ENCODE measurements around the gene NHLRC3.
"Not testable (repeated sequence)": the region's sequence is repeated elsewhere in the genome, so short reads cannot be mapped to it uniquely, and the experiment has no call there.

The NHLRC3 gene

DNA sequence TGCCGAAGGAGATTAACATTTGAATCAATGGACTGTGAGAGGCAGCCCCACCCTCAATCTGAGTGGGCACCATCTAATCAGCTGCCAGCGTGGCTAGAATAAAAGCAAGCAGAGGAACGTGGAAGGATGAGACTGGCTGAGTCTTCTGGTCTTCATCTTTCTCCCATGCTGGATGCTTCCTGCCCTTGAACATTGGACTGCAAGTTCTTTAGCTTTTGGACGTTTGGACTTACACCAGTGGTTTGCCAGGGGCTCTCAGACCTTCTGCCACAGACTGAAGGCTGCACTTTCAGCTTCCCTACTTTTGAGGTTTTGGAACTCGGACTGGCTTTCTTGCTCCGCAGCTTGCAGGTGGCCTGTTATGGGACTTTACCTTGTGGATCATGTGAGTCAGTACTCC, 14.7 kb downstream of the NHLRC3 start:
- no peak overlapping the region for H3K4me3 ChIP-seq (replicated peaks in 1 of 2; ENCODE audit: low read depth in 2 of 2, low read length in 2 of 2)
- DNase-seq (ENCODE audit: low read depth in 2 of 2) = no peak
- TF ChIP-seq, protein P1, sequence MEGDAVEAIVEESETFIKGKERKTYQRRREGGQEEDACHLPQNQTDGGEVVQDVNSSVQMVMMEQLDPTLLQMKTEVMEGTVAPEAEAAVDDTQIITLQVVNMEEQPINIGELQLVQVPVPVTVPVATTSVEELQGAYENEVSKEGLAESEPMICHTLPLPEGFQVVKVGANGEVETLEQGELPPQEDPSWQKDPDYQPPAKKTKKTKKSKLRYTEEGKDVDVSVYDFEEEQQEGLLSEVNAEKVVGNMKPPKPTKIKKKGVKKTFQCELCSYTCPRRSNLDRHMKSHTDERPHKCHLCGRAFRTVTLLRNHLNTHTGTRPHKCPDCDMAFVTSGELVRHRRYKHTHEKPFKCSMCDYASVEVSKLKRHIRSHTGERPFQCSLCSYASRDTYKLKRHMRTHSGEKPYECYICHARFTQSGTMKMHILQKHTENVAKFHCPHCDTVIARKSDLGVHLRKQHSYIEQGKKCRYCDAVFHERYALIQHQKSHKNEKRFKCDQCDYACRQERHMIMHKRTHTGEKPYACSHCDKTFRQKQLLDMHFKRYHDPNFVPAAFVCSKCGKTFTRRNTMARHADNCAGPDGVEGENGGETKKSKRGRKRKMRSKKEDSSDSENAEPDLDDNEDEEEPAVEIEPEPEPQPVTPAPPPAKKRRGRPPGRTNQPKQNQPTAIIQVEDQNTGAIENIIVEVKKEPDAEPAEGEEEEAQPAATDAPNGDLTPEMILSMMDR (IDR thresholded peaks at IDR 0.05; ENCODE audit: low read depth, low read length) = no peak

DNA sequence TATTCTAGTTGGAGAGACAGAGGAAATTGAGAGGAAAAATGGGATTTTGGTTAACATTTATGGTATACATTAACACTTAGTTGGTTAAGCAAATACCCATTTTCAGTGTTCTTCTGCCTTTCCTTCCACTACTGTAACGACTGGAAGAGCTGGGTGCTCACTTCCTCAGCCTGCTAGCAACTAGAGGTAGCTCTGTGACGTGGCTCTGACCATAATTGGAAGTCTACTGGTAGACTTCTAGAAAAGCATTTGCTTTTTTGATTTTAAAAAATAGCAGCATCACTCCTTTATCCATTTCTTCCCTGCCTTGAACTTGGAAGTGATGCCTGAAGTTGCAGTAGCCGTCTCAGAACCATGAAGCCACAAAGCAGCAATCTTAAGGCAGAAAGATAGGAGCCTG, 15.9 kb downstream of the NHLRC3 start:
- no peak for DNase-seq (ENCODE audit: low read depth in 2 of 2)
- no peak overlapping the region for H3K4me3 ChIP-seq (replicated peaks in 1 of 2; ENCODE audit: low read depth in 2 of 2, low read length in 2 of 2)
- TF ChIP-seq, protein P1 (IDR thresholded peaks at IDR 0.05; ENCODE audit: low read depth, low read length) = no peak

DNA sequence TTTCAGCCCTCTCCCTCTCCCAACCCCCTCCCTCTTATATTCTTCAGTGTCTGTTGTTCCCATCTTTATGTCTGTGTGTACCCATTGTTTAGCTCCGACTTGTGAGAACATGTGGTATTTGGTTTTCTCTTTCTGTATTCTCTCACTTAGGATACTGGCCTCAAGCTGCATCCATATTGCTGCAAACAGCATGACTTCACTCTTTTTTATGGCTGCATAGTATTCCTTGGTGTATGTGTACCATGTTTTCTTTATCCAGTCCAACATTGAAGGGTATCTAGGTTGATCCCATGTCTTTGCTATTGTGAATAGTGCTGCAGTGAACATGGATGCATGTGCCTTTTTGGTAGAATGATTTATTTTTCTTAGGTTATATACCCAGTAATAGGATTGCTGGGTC, 17.8 kb downstream of the NHLRC3 start:
- no peak overlapping the region for H3K4me3 ChIP-seq (replicated peaks in 1 of 2; ENCODE audit: low read depth in 2 of 2, low read length in 2 of 2)
- TF ChIP-seq, protein P1 (IDR thresholded peaks at IDR 0.05; ENCODE audit: low read depth, low read length) = no peak
- no peak for DNase-seq (ENCODE audit: low read depth in 2 of 2)

DNA sequence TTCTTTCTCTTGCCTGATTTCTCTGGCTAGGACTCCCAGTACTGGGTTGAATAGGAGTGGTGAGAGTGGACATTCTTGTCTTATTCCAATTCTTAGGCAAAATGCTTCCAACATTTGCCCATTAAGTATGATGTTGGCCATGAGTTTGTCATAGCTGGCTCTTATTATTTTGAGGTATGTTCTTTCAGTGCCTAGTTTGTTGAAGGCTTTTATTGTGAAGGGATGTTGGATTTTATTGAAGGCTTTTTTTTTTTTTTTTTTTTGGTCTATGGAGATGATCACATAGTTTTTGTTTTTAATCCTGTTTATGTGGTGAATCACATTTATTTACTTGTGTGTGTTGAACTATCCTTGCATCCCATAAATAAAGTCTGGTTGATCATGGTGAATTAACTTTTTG, 19.8 kb downstream of the NHLRC3 start:
- no peak for DNase-seq (ENCODE audit: low read depth in 2 of 2)
- no peak overlapping the region for H3K4me3 ChIP-seq (replicated peaks in 1 of 2; ENCODE audit: low read depth in 2 of 2, low read length in 2 of 2)
- TF ChIP-seq, protein P1 (IDR thresholded peaks at IDR 0.05; ENCODE audit: low read depth, low read length) = no peak

DNA sequence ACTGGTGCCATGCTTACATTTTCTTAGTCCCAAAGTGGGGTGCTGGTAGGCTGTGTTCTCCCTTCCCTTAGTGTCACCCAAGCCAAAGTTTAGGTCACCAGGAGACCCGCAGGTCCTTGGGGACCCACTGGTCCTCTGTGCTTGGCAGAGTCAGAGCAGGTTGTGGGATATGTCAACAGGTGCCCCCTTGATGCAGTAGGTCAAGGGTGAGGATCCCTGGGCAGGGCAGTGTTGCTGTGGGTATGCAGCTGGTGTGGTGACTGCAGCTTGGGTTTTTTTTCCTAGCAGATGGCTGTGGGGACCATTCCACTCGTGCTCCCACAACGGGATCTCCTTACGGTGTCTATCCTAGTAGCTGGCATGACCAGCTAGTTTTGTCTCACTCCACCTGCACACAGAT, 23.7 kb downstream of the NHLRC3 start:
- no peak for DNase-seq (ENCODE audit: low read depth in 2 of 2)
- TF ChIP-seq, protein P1 (IDR thresholded peaks at IDR 0.05; ENCODE audit: low read depth, low read length) = no peak
- H3K4me3 ChIP-seq (replicated peaks in 1 of 2; ENCODE audit: low read depth in 2 of 2, low read length in 2 of 2) = no peak overlapping the region

DNA sequence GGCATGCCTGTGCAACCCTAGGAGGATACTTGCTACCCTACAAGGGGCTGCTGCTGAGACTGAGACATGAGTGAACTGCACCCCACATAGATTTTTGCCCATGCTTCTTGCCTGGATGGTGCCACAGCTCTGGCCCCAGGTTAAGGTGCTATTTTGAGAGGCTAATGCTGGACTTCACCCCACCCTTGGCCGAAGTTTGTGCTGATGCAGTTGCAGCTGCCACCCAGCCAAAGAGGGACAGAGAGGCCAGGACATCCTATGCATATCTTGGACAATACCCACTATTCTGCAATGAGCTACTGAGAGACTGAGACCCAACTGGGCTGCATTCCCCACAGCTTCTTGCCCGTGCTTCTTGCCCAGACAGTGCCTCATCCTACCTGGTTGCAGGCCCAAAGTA, 34.6 kb downstream of the NHLRC3 start:
- DNase-seq (ENCODE audit: low read depth in 2 of 2) = no peak
- TF ChIP-seq, protein P1 (IDR thresholded peaks at IDR 0.05; ENCODE audit: low read depth, low read length) = no peak
- H3K4me3 ChIP-seq (replicated peaks in 1 of 2; ENCODE audit: low read depth in 2 of 2, low read length in 2 of 2) = no peak overlapping the region

DNA sequence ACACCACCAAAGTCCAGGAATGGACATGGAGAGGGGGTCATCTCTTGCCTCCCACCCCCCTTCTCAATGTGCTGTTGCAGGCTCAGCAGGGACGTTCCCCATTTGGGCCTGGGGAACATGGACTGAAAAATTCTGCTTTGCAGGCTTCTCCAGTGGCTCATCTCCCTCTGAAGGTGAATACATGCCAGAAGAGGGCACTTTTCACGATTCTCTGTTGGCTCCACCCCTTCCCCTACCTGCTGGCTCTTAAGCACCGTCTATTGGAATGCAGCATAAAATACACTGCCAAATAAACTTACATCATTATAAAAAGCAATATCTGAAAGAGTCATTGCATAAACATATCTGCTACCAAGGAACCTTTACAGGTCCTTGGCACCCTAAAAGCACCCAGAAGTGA, 35.7 kb downstream of the NHLRC3 start:
- H3K4me3 ChIP-seq (replicated peaks in 1 of 2; ENCODE audit: low read depth in 2 of 2, low read length in 2 of 2) = no peak overlapping the region
- DNase-seq (ENCODE audit: low read depth in 2 of 2) = no peak
- TF ChIP-seq, protein P1 (IDR thresholded peaks at IDR 0.05; ENCODE audit: low read depth, low read length) = no peak

DNA sequence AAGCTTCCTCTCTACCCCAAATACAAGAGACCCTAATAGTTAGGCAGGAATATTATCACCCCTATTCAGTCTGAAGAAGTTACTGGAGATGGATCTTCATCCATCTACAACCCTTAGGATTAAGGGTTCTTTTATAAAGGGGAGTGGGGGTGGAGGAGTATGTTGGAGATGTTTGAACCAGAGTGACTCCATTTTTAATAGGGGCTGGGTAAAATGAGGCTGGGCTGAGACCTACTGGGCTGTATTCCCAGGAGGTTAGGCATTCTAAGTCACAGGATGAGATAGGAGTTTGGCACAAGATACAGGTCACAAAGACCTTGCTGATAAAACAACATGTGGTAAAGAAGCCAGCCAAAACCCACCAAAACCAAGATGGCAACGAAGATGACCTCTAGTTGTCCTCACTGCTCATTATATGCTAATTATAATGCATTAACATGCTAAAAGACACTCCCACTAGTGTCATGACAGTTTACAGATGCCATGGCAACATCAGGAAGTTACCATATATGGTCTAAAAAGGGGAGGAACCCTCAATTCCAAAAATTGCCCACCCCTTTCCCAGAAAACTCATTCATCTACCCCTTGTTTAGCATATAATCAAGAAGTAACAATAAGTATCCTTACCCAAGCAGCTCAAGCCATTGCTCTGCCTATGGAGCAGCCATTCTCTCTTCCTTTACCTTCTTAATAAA, 48.1 kb downstream of the NHLRC3 start:
- DNase-seq (ENCODE audit: low read depth in 2 of 2); H3K4me3 ChIP-seq (replicated peaks in 1 of 2; ENCODE audit: low read depth in 2 of 2, low read length in 2 of 2): not testable (repeated sequence)

Measured in cardiac fibroblast (primary cell).